ENCODE data around the gene MINDY4B. TPM values are rescaled to one million over a fixed set of nuclear protein-coding genes. Genes with fewer than 3 reads are reported as not detected.

MINDY4B gene
- total and polyA plus RNA-seq, 4 donors = not detected

GRCh38 chr3:150897592-150897991, 7.6 kb downstream of the MINDY4B start:
- no peaks in the 10 kb centered on the region for H3K36me3 ChIP-seq (ENCODE audit: control insufficient read depth in 4 of 4, insufficient read depth in 3 of 4, low read depth in 1 of 4, low read length in 3 of 4)
- no peak overlapping the region for H3K9ac ChIP-seq (ENCODE audit: low read depth in 1 of 2, low read length in 2 of 2)
- no peaks in the 10 kb centered on the region for H3K27me3 ChIP-seq (ENCODE audit: control insufficient read depth in 4 of 4, insufficient read depth in 4 of 4, low read length in 3 of 4)
- no peak overlapping the region for H3K27ac ChIP-seq (ENCODE audit: low read depth in 1 of 2, low read length in 2 of 2)
- no peak for DNase-seq (ENCODE audit: low spot score)
- 94% methylated on average over 3 of the region's 3 CpGs for whole genome bisulfite sequencing
- no peaks in the 10 kb centered on the region for H3K9me3 ChIP-seq (ENCODE audit: control insufficient read depth in 4 of 4, low read length in 3 of 4)
- H3K4me3 ChIP-seq (ENCODE audit: low read depth in 1 of 3, low read length in 3 of 3) = no peak overlapping the region
- no peaks in the 10 kb centered on the region for H3K4me1 ChIP-seq (ENCODE audit: control insufficient read depth in 4 of 4, insufficient read depth in 4 of 4, low read length in 3 of 4)
- TF ChIP-seq HNF4A (conservative IDR thresholded peaks at IDR 0.05) = no peak
- TF ChIP-seq EGR1 (IDR thresholded peaks at IDR 0.05; ENCODE audit: low read depth in 2 of 2) = no peak
- no peak for TF ChIP-seq ZBTB33 (IDR thresholded peaks at IDR 0.05)
- no peak for TF ChIP-seq YY1 (IDR thresholded peaks at IDR 0.05)
- TF ChIP-seq MAX (IDR thresholded peaks at IDR 0.05) = no peak

- H3K4me3 ChIP-seq (ENCODE audit: low read depth in 1 of 3, low read length in 3 of 3) = no peak overlapping the region
- no peak for TF ChIP-seq HNF4G (IDR thresholded peaks at IDR 0.05)
- TF ChIP-seq NR2F2 (IDR thresholded peaks at IDR 0.05) = no peak
- TF ChIP-seq FOXA2 (IDR thresholded peaks at IDR 0.05) = no peak
- no peak for TF ChIP-seq JUND (IDR thresholded peaks at IDR 0.05)
- TF ChIP-seq REST (IDR thresholded peaks at IDR 0.05) = no peak
- TF ChIP-seq TAF1 (conservative IDR thresholded peaks at IDR 0.05) = no peak
Measured at GRCh38 chr3:150890831-150891230, 14.4 kb downstream of the MINDY4B start.

GRCh38 chr3:150890295-150890694, 14.9 kb downstream of the MINDY4B start:
- Histone ChIP-seq H3K4me1 (ENCODE audit: control insufficient read depth in 4 of 4, insufficient read depth in 4 of 4, low read length in 3 of 4) (no peaks in the 10 kb centered on the region), H3K27ac (ENCODE audit: low read depth in 1 of 2, low read length in 2 of 2) (no peak overlapping the region), H3K36me3 (ENCODE audit: control insufficient read depth in 4 of 4, insufficient read depth in 3 of 4, low read depth in 1 of 4, low read length in 3 of 4) (no peaks in the 10 kb centered on the region), H3K9me3 (ENCODE audit: control insufficient read depth in 4 of 4, low read length in 3 of 4) (peaks cover 0 to 2% (median 0%) of the 10 kb centered on the region in 4 donors), H3K27me3 (ENCODE audit: control insufficient read depth in 4 of 4, insufficient read depth in 4 of 4, low read length in 3 of 4) (no peaks in the 10 kb centered on the region), H3K9ac (ENCODE audit: low read depth in 1 of 2, low read length in 2 of 2) (no peak overlapping the region), H3K4me3 (ENCODE audit: low read depth in 1 of 3, low read length in 3 of 3) (no peak overlapping the region)
- WGBS = 82% methylated on average over 3 of the region's 3 CpGs
- TF ChIP-seq SP1 (IDR thresholded peaks at IDR 0.05) (no peak), HNF4A (conservative IDR thresholded peaks at IDR 0.05) (no peak), TAF1 (conservative IDR thresholded peaks at IDR 0.05) (no peak), GABPA (IDR thresholded peaks at IDR 0.05 in 1 of 2, conservative IDR thresholded peaks at IDR 0.05 in 1 of 2) (no peak), YY1 (IDR thresholded peaks at IDR 0.05) (no peak), REST (IDR thresholded peaks at IDR 0.05) (no peak), FOXA1 (IDR thresholded peaks at IDR 0.05) (no peak), JUND (IDR thresholded peaks at IDR 0.05) (no peak), ZBTB33 (IDR thresholded peaks at IDR 0.05) (no peak), EGR1 (IDR thresholded peaks at IDR 0.05; ENCODE audit: low read depth in 2 of 2) (no peak), MAX (IDR thresholded peaks at IDR 0.05) (no peak), HNF4G (IDR thresholded peaks at IDR 0.05) (no peak), FOXA2 (IDR thresholded peaks at IDR 0.05) (no peak)
- DNase-seq (ENCODE audit: low spot score) = no peak

More at GRCh38 chr3:150890831-150891230, 14.4 kb downstream of the MINDY4B start:
- no peaks in the 10 kb centered on the region for H3K27me3 ChIP-seq (ENCODE audit: control insufficient read depth in 4 of 4, insufficient read depth in 4 of 4, low read length in 3 of 4)
- no peak overlapping the region for H3K27ac ChIP-seq (ENCODE audit: low read depth in 1 of 2, low read length in 2 of 2)
- no peaks in the 10 kb centered on the region for H3K4me1 ChIP-seq (ENCODE audit: control insufficient read depth in 4 of 4, insufficient read depth in 4 of 4, low read length in 3 of 4)
- no peak for DNase-seq (ENCODE audit: low spot score)
- H3K9ac ChIP-seq (ENCODE audit: low read depth in 1 of 2, low read length in 2 of 2) = no peak overlapping the region
- no peaks in the 10 kb centered on the region for H3K36me3 ChIP-seq (ENCODE audit: control insufficient read depth in 4 of 4, insufficient read depth in 3 of 4, low read depth in 1 of 4, low read length in 3 of 4)
- H3K9me3 ChIP-seq (ENCODE audit: control insufficient read depth in 4 of 4, low read length in 3 of 4) = peaks cover 0 to 2% (median 0%) of the 10 kb centered on the region in 4 donors
- WGBS = 88% methylated on average over 9 of the region's 9 CpGs
